Mesothelial cell of epicardium (in vitro differentiated cells): ENCODE results near the gene OR52H1. TPM values are rescaled to one million over a fixed set of nuclear protein-coding genes. Genes with fewer than 3 reads are reported as not detected.

ENCODE experiments used
- DNase-seq, 2 experiments: peaks; one replicate each; pipeline ENCODE4 v3.0.0; 2021; ENCODE audit warnings: low spot score in 2 of 2; ENCODE audit not compliant: unreplicated experiment in 2 of 2
- H3K27ac Mint-ChIP-seq: 2 replicates; pipeline ENCODE4 v1.8.0; 2021; ENCODE audit warnings: mixed read lengths
- H3K27me3 Mint-ChIP-seq: 2 replicates; pipeline ENCODE4 v1.8.0; 2021; ENCODE audit warnings: low read depth, mixed read lengths
- H3K36me3 Mint-ChIP-seq: 2 replicates; pipeline ENCODE4 v1.8.0; 2021; ENCODE audit warnings: mixed read lengths
- H3K4me1 Mint-ChIP-seq: 2 replicates; pipeline ENCODE4 v1.8.0; 2021; ENCODE audit warnings: mixed read lengths
- H3K4me3 Mint-ChIP-seq: 2 replicates; pipeline ENCODE4 v1.8.0; 2021; ENCODE audit warnings: mild to moderate bottlenecking, moderate library complexity, mixed read lengths
- H3K9me3 Mint-ChIP-seq: 2 replicates; pipeline ENCODE4 v1.8.0; 2021; ENCODE audit warnings: mixed read lengths
- total RNA-seq: library from RNA; stranded (reverse); gene quantifications from 3 replicates; pipeline ENCODE4 v1.2.1, GENCODE V29; 2021
- TF ChIP-seq, protein P1 (sequence below): fragments of 200-600 bp; sonication (generic); IDR thresholded peaks from one replicate; pipeline ENCODE4 v1.5.0; 2021; ENCODE audit warnings: antibody characterized with exemption; ENCODE audit not compliant: unreplicated experiment

Gene OR52H1
- total RNA-seq, 1 donor from 2014 or later, result 1.3 TPM

DNA sequence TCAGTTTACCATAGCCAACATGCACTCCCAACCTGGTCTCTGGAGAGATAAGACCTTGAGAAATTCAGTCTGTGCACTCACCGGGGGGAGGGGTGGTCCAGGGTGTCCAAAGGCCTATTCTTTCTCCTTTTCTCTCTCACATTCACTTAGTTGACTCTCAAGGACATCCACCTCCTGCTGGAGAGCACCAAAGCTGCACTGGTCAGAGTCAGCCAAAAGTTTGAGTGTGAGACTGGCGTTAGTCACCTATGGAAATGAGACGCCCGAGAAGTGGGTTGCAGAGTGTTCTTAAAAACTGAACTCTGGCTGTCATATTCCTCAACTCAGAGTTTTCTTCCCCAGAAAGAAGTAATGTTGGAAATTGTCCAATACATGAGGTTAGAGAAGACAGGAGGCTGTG is 26.8 kb downstream of the OR52H1 start:
- Mint-ChIP-seq H3K27me3 (peaks cover 4% of the 10 kb centered on the region), H3K4me1 (no peaks in the 10 kb centered on the region), H3K9me3 (no peaks in the 10 kb centered on the region), H3K4me3 (no peak overlapping the region), H3K27ac (no peak overlapping the region), H3K36me3 (no peaks in the 10 kb centered on the region)
- no peak for DNase-seq
- TF ChIP-seq, protein P1, sequence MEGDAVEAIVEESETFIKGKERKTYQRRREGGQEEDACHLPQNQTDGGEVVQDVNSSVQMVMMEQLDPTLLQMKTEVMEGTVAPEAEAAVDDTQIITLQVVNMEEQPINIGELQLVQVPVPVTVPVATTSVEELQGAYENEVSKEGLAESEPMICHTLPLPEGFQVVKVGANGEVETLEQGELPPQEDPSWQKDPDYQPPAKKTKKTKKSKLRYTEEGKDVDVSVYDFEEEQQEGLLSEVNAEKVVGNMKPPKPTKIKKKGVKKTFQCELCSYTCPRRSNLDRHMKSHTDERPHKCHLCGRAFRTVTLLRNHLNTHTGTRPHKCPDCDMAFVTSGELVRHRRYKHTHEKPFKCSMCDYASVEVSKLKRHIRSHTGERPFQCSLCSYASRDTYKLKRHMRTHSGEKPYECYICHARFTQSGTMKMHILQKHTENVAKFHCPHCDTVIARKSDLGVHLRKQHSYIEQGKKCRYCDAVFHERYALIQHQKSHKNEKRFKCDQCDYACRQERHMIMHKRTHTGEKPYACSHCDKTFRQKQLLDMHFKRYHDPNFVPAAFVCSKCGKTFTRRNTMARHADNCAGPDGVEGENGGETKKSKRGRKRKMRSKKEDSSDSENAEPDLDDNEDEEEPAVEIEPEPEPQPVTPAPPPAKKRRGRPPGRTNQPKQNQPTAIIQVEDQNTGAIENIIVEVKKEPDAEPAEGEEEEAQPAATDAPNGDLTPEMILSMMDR, result no peak

DNA sequence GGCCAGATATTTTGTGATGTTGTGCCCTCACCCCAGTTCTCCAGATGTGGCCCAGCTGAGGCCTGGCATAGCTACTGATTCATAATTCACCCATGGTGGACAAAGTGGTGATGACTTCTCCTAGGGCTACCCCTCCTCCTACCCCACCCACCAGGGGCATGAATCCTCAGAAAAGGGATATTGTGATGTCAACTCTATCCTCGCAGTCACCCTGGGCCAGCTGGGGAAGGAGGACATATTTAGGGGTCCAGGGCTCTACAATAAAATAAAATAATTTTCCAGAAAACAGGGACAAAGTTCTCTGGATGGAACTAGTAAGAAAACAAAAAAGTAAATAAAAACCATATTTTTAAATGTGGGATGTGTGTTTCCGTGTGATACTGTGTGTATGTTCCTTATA is 31.7 kb downstream of the OR52H1 start, which contains the start of gene UBQLNL:
UBQLNL (minus strand) TSS at position 101 of the 400 bp plus-strand sequence. CDS start 258 bp downstream, outside the sequence.
- DNase-seq, result no peak
- Mint-ChIP-seq H3K4me3 (no peak within 1 kb of the TSS), H3K27me3 (peaks cover 8% of the 10 kb centered on the region), H3K9me3 (no peaks in the 10 kb centered on the region), H3K36me3 (no peaks in the 10 kb centered on the region), H3K27ac (no peak within 1 kb of the TSS), H3K4me1 (no peaks in the 10 kb centered on the region)
- TF ChIP-seq, protein P1, result no peak

DNA sequence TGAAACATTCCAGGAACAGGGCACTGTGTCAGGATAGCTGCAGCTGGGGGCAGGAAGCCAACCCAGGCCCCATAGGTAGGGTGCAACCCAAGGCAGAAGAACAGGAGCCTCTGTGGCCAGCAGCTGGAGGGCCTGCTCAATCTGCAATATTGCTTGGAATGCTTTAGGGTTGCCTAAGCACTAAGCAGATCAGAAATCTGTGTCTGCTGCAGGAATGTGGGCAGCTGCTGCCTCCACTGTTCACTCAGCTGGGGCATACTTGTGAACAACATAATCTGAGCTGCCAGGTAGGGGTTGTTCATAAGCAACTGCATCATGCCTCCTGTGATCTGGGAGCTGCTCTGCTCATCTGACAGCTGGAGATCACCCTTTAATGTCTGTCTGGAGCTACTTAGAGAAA is 33.5 kb downstream of the OR52H1 start:
- Mint-ChIP-seq H3K4me3 (no peak overlapping the region), H3K27ac (no peak overlapping the region), H3K36me3 (no peaks in the 10 kb centered on the region), H3K9me3 (no peaks in the 10 kb centered on the region), H3K27me3 (peaks cover 17% of the 10 kb centered on the region), H3K4me1 (no peaks in the 10 kb centered on the region)
- TF ChIP-seq, protein P1, result no peak
- DNase-seq, result no peak

DNA sequence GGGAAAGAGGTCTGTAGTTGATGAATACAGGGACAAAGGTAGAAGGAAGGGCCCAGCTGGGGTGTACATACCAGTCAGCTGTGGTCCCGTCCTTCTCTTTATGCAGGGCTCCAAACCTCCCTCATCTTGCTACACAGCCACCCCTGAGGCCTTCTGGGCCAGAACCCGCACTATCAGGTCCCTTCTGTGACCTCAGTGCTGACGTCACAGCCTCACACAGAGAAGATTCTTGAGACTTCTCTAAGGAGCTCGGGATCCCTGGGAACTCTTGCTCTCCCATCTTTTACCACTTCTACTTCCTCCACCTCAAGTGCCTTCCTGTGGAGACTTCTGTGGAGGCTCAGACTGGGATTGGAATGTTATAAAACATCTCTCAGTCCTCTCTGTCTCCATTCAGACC is 38.5 kb downstream of the OR52H1 start, which contains the start of gene UBQLN3:
UBQLN3 (minus strand) TSS at position 155 of the 400 bp plus-strand sequence. CDS start 399 bp downstream, outside the sequence.
- Mint-ChIP-seq H3K4me3 (no peak within 1 kb of the TSS), H3K36me3 (no peaks in the 10 kb centered on the region), H3K4me1 (no peaks in the 10 kb centered on the region), H3K27ac (no peak within 1 kb of the TSS), H3K9me3 (no peaks in the 10 kb centered on the region), H3K27me3 (peaks cover 19% of the 10 kb centered on the region)
- TF ChIP-seq, protein P1, result no peak
- no peak for DNase-seq

DNA sequence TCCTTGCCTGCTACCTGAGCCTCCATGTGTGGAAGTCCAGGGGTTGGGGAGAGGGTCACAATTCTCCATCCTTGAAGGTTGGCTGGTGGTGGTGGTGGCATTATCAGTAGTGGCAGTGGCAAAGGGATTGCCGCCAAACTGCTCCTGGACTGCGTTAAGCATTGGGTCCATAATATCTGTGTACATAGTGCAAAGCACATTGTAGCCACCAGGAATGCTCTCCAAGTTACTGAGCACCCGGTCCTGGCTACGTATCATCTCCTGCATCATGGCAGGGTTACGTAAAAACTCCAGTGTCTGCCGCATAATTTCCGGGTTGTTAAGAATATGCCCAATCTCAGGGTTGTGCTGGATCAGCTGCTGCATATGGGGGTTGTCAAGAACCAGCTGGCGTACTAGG is 39.7 kb downstream of the OR52H1 start:
- H3K4me1 Mint-ChIP-seq, result no peaks in the 10 kb centered on the region
- no peak overlapping the region for H3K4me3 Mint-ChIP-seq

More for the DNA sequence above, 39.7 kb downstream of the OR52H1 start:
- Mint-ChIP-seq H3K27ac (no peak overlapping the region), H3K27me3 (peaks cover 19% of the 10 kb centered on the region), H3K9me3 (no peaks in the 10 kb centered on the region), H3K36me3 (no peaks in the 10 kb centered on the region)
- TF ChIP-seq, protein P1, result no peak
- no peak for DNase-seq
